ENCODE data around the gene KDM2B.

DNA sequence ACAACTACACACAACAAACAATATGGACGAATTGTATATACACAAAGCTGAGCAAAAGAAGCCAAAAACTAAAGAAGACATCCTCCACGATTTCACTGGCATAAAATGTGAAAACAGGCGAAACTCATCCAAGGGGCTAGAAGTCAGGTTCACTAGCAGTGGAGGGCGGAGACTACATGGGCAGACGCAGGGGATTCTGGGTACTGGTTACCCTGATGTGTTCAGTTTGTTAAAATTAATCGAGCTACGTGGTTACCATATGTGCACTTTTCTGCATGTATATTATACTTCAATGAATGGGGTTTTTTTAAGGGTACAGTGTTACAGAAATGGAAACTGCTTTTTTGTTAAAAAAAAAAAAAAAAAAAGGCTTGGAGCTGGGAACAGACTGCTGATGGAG lies 12.3 kb downstream of the KDM2B start:
- no peak for TF ChIP-seq YY1 (IDR thresholded peaks at IDR 0.05; ENCODE audit: low read depth)
- TF ChIP-seq, protein P1, sequence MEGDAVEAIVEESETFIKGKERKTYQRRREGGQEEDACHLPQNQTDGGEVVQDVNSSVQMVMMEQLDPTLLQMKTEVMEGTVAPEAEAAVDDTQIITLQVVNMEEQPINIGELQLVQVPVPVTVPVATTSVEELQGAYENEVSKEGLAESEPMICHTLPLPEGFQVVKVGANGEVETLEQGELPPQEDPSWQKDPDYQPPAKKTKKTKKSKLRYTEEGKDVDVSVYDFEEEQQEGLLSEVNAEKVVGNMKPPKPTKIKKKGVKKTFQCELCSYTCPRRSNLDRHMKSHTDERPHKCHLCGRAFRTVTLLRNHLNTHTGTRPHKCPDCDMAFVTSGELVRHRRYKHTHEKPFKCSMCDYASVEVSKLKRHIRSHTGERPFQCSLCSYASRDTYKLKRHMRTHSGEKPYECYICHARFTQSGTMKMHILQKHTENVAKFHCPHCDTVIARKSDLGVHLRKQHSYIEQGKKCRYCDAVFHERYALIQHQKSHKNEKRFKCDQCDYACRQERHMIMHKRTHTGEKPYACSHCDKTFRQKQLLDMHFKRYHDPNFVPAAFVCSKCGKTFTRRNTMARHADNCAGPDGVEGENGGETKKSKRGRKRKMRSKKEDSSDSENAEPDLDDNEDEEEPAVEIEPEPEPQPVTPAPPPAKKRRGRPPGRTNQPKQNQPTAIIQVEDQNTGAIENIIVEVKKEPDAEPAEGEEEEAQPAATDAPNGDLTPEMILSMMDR (IDR thresholded peaks at IDR 0.05) = no peak
- TF ChIP-seq TAF1 (IDR thresholded peaks at IDR 0.05; ENCODE audit: borderline replicate concordance, low read depth, low read length) = no peak
- TF ChIP-seq POLR2AphosphoS5 (IDR thresholded peaks at IDR 0.05; ENCODE audit: low read depth, low read length) = no peak
- no peak for TF ChIP-seq MXI1 (IDR thresholded peaks at IDR 0.05; ENCODE audit: low read depth, low read length)
- no peak for TF ChIP-seq RAD21 (IDR thresholded peaks at IDR 0.05; ENCODE audit: low read length)
- TF ChIP-seq SMC3 (IDR thresholded peaks at IDR 0.05; ENCODE audit: low read depth, low read length) = no peak
- no peak for TF ChIP-seq MAX (IDR thresholded peaks at IDR 0.05; ENCODE audit: low read depth)
- TF ChIP-seq CHD2 (IDR thresholded peaks at IDR 0.05; ENCODE audit: low read length, partially characterized antibody) = no peak
- no peak for TF ChIP-seq MEF2A (IDR thresholded peaks at IDR 0.05; ENCODE audit: borderline replicate concordance, low read depth)
- no peak for TF ChIP-seq EP300 (IDR thresholded peaks at IDR 0.05; ENCODE audit: borderline replicate concordance in 1 of 2, low read depth in 1 of 2, low read length in 1 of 2)
- TF ChIP-seq USF1 (IDR thresholded peaks at IDR 0.05; ENCODE audit: borderline replicate concordance, low read depth) = no peak
- no peak for TF ChIP-seq FOSL2 (IDR thresholded peaks at IDR 0.05; ENCODE audit: borderline replicate concordance, low read depth)
- no peak for TF ChIP-seq USF2 (IDR thresholded peaks at IDR 0.05; ENCODE audit: borderline replicate concordance, low read depth, low read length)

All from SK-N-SH (cell line).